Cardiac ventricle fibroblast (primary cell): Measurements from ENCODE around the gene MED6. TPM values are rescaled to one million over a fixed set of nuclear protein-coding genes. Genes with fewer than 3 reads are reported as not detected.

Source experiments
- total RNA-seq: library from RNA; depleted of rRNA; stranded (reverse); fragments of >200 nt; gene quantifications from 2 replicates; pipeline ENCODE4 v1.2.3, GENCODE V29; 2015

Gene MED6
- 18.8 and 19.1 TPM in 2 replicates for total RNA-seq

GRCh38 chr14:70600382-70601157, at the start of gene MED6:
Gene MED6, minus strand, starts transcription at chr14:70600655. Its CDS starts 18 bp downstream, at chr14:70600637.

DNA sequence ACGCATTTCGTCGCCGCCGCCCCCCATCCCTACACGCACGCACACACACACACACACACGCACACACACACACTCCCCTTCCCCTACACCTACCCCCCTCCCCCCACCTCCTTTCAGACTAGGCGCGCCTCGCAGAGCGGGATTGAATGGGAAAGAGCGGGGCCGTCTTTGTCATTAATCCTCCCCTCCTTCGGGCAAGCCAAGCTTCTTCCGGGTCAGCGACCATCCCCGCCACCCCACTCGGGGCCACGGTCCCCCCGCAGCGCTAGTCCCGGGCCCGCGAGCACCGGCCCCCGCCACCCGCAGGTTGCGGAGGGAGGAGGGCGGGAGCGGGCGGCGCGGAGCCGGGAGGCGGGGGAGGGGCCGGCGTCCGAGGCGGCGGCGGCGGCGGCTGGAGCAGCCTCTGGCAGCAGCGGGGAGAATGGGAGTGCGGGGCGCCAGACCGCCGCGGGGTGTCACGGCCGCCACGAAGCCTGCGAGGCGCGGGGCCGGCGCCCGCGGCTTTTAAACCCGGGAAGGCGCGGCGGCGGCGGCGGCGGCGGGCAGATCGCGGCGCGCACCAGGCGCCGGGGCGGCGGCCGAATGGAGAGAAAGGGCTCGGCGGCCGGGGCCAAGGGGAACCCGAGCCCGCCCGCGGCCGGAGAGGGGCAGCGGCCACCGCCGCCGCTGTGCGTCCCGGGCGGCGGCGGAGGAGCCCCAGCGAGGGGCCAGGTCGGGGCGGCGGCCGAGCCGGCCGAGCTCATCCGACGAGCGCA, 41.3 kb upstream of the MED6 start, which contains the start of gene TTC9:
TSS of gene TTC9 (plus strand) at position 369 of the 755 bp plus-strand sequence. CDS start at position 583, 214 bp downstream.

GRCh38 chr14:70534904-70535303, 65.6 kb downstream of the MED6 start, which contains the start of gene ADAM20:
Gene ADAM20, minus strand, starts transcription at chr14:70535004. Its CDS starts 10,247 bp downstream, at chr14:70524757.

Other genes starting within 250 kb of the MED6 start
- gene COX16, start 241.0 kb downstream of the MED6 start, total RNA-seq = 28.2 and 31.9 TPM in 2 replicates
- gene SYNJ2BP, start 183.6 kb downstream of the MED6 start, total RNA-seq = 6.4 and 15.2 TPM in 2 replicates
- 0.34 and 0.81 TPM in 2 replicates for gene ADAM21, start 148.5 kb downstream of the MED6 start, total RNA-seq
- gene ADAM20, start 65.7 kb downstream of the MED6 start, total RNA-seq = 0.24 and 0.25 TPM in 2 replicates
- 0.05 and 0.12 TPM in 2 replicates for gene TTC9, start 41.3 kb upstream of the MED6 start, total RNA-seq
- 0.06 TPM in 1 of 2 replicates, not detected in the other for gene MAP3K9, start 208.9 kb upstream of the MED6 start, total RNA-seq